Islet precursor cell (in vitro differentiated cells): ENCODE data around the gene FMC1.

Source experiments
- DNase-seq: peaks from one replicate; pipeline ENCODE4 v3.0.0-alpha.2; 2018

FMC1 gene

DNA sequence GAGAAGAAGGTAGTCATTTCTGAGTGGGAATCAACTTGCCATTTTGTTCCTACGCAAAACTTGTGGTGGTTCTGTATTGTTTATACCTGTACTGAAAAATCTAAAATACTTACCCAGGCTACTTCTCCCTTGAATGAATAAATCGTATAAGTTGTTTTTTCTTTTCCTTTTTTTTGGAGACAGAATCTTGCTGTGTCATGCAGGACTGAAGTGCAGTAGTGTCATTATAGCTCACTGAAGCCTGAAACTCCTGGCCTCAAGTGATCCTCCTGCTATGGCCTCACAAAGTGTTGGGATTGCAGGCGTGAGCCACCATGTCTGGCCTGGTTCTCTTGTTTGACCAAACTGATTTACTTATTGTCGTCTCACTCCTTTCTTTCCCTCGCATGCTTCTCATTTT, 46.5 kb downstream of the FMC1 start:
- no peak for DNase-seq

GRCh38 chr7:139389091-139389490, 48.0 kb downstream of the FMC1 start:
- DNase-seq: no peak

DNA sequence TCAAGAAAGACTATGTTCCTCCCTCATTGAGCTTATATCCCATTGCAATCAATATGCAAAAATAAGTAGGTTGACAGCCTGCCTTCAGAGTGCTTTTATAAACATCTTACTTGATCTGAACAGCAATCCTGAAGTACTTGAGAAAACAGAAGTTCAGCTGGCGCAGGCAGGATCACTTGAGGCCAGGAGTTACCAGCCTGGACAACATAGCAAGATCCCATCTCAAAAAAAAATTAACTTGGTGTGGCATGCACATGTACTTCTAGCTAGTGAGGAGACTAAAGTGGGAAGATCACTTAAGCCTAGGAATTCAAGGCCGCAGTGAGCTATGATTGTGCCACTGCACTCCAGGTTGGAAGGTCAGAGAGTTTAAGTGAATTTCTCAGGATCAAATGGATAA, 48.6 kb downstream of the FMC1 start:
- no peak for DNase-seq

DNA sequence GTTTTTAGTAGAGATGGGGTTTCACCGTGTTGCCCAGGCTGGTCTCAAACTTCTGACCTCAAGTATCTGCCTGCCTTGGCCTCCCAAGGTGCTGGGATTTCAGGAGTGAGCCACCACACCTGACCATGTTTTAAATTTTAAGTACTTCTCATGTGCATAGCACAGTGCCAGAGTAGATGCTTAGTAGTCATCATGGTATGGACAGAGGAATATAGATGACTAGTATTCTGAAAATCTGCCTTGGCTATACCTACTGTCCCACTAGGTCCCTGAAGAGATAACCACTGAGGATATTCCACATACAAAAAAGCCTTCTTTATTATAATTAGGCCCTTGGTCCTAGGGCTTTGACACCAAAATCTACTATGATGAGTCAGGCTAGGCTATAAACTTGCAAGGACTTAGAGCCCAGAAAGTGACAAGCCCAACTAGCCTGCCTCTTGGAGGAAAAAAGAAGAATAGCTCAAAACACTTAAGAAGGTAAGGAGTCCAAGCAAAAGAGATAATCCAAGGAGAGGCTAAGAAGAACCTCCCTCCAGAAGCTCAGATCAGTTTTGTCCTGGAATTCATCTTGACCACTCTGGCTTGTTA, 52.6 kb downstream of the FMC1 start:
- no peak for DNase-seq

DNA sequence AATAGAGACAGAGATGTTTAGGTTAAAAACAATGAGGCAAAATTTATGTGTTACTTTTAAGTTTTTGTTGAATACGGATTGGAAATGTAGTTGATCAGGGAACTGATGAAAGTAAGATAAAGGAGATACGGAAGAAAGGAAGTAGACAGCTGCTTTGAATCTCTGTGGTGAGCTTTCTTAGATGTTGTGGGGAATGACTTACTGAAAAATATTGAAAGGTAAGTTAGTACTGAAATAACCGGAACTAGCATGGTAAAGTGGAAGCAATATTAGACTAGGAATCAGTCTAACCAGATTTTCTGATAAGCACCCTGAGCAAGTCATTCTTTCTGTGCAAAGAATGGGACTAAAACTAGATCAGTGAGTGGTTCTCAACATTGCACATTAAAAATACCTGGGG, 53.4 kb downstream of the FMC1 start:
- DNase-seq: no peak
